Hepatocyte (in vitro differentiated cells): ENCODE data around the gene UVRAG. TPM values are rescaled to one million over a fixed set of nuclear protein-coding genes. Genes with fewer than 3 reads are reported as not detected.

Source experiments
- DNase-seq: peaks from one replicate; pipeline ENCODE4 v3.0.0-alpha.2; 2016; ENCODE audit warnings: low spot score
- H2AFZ ChIP-seq: fragments of 200-600 bp; sonication (generic); 2 replicates; pipeline ENCODE4 v1.6.0; 2016; ENCODE audit warnings: antibody characterized with exemption, mild to moderate bottlenecking
- H3K27ac ChIP-seq: fragments of 200-600 bp; sonication (generic); 2 replicates; pipeline ENCODE4 v1.5.1; 2016; ENCODE audit warnings: mild to moderate bottlenecking
- H3K27me3 ChIP-seq: fragments of 200-600 bp; sonication (generic); 2 replicates; pipeline ENCODE4 v1.6.1; 2016
- H3K36me3 ChIP-seq: fragments of 200-600 bp; sonication (generic); replicated peaks from 2 replicates; pipeline ENCODE4 v1.5.1; 2016; ENCODE audit warnings: low read depth; ENCODE audit not compliant: insufficient read depth
- H3K4me1 ChIP-seq: fragments of 200-600 bp; sonication (generic); 2 replicates; pipeline ENCODE4 v1.5.1; 2016; ENCODE audit warnings: mild to moderate bottlenecking, moderate library complexity; ENCODE audit not compliant: insufficient read depth
- H3K4me2 ChIP-seq: fragments of 200-600 bp; sonication (generic); 2 replicates; pipeline ENCODE4 v1.6.0; 2016
- H3K4me3 ChIP-seq: fragments of 200-600 bp; sonication (generic); 2 replicates; pipeline ENCODE4 v1.5.1; 2016; ENCODE audit warnings: mild to moderate bottlenecking
- H3K79me2 ChIP-seq: fragments of 200-600 bp; sonication (generic); 2 replicates; pipeline ENCODE4 v1.6.0; 2017; ENCODE audit warnings: mild to moderate bottlenecking
- H3K9me2 ChIP-seq: fragments of 200-600 bp; sonication (generic); replicated peaks from 2 replicates; pipeline ENCODE4 v1.6.0; 2017; ENCODE audit warnings: mild to moderate bottlenecking; ENCODE audit not compliant: insufficient read depth
- H3K9me3 ChIP-seq: fragments of 200-600 bp; sonication (generic); 2 replicates; pipeline ENCODE4 v1.5.1; 2016; ENCODE audit warnings: low read depth, mild to moderate bottlenecking
- H4K20me1 ChIP-seq: fragments of 200-600 bp; sonication (generic); 2 replicates; pipeline ENCODE4 v1.6.0; 2016; ENCODE audit warnings: mild to moderate bottlenecking; ENCODE audit not compliant: insufficient read depth, poor library complexity, severe bottlenecking
- CTCF ChIP-seq: fragments of 200-600 bp; sonication (generic); IDR thresholded peaks from 2 replicates; pipeline ENCODE4 v1.5.1; 2016; ENCODE audit warnings: antibody characterized with exemption, mild to moderate bottlenecking; ENCODE audit not compliant: poor library complexity
- EZH2 ChIP-seq: fragments of 200-600 bp; sonication (generic); IDR thresholded peaks from 2 replicates; pipeline ENCODE4 v1.6.1; 2016; ENCODE audit warnings: antibody characterized with exemption, mild to moderate bottlenecking, borderline replicate concordance
- EZH2phosphoT487 ChIP-seq: fragments of 200-600 bp; sonication (generic); IDR thresholded peaks from one replicate; pipeline ENCODE4 v1.6.1; 2018; ENCODE audit warnings: antibody characterized with exemption, mild to moderate bottlenecking, low read depth, moderate library complexity; ENCODE audit not compliant: unreplicated experiment, severe bottlenecking
- WGBS: methylation state at CpG from one replicate; pipeline ENCODE4 v1.1.6; 2016; ENCODE audit warnings: low lambda C conversion rate; ENCODE audit errors: missing lambda C conversion rate; 5-methylcytosine and 5-hydroxymethylcytosine counted together
- polyA plus RNA-seq: library from polyadenylated mRNA; unstranded; fragments of >200 nt; fragmentation: Nextera tagmentation; extraction: Ambion mirVana; gene quantifications from 2 replicates; pipeline ENCODE4 v1.2.1, GENCODE V29; 2016
- total RNA-seq: library from RNA; depleted of rRNA; stranded (reverse); fragments of >200 nt; gene quantifications from 2 replicates; pipeline ENCODE4 v1.2.3, GENCODE V29; 2014

The UVRAG gene
- total and polyA plus RNA-seq, 2 experiments from 2014 or later: 15.3 to 36.5 TPM

- Histone ChIP-seq H4K20me1 (no peaks in the 10 kb centered on the region), H3K27me3 (no peaks in the 10 kb centered on the region), H3K9me3 (no peaks in the 10 kb centered on the region), H3K27ac (no peak overlapping the region), H3K4me3 (no peak overlapping the region), H3K36me3 (no peaks in the 10 kb centered on the region), H3K4me2 (no peak overlapping the region), H3K4me1 (peaks cover 24% of the 10 kb centered on the region), H3K9me2 (no peaks in the 10 kb centered on the region), H2AFZ (no peak overlapping the region), H3K79me2 (no peaks in the 10 kb centered on the region)
- 95% methylated on average over 18 of the region's 50 CpGs for WGBS
- TF ChIP-seq EZH2 (no peak), CTCF (no peak), EZH2phosphoT487 (no peak)
- no peak for DNase-seq
Observed at GRCh38 chr11:76164861-76165751, 350.1 kb downstream of the UVRAG start.

GRCh38 chr11:76166314-76166713, 351.3 kb downstream of the UVRAG start:
- Histone ChIP-seq H3K4me3 (no peak overlapping the region), H3K4me1 (peaks cover 17% of the 10 kb centered on the region), H4K20me1 (no peaks in the 10 kb centered on the region), H3K27ac (no peak overlapping the region), H3K36me3 (no peaks in the 10 kb centered on the region), H3K27me3 (no peaks in the 10 kb centered on the region), H3K9me2 (no peaks in the 10 kb centered on the region), H3K4me2 (no peak overlapping the region), H3K9me3 (no peaks in the 10 kb centered on the region), H3K79me2 (no peaks in the 10 kb centered on the region), H2AFZ (no peak overlapping the region)
- DNase-seq: no peak
- WGBS: 68% methylated on average over 6 of the region's 6 CpGs
- TF ChIP-seq EZH2: no peak
- no peak for TF ChIP-seq EZH2phosphoT487
- no peak for TF ChIP-seq CTCF

- Histone ChIP-seq H3K4me1 (peaks cover 8% of the 10 kb centered on the region), H4K20me1 (no peaks in the 10 kb centered on the region), H3K4me2 (no peak overlapping the region), H3K9me2 (no peaks in the 10 kb centered on the region), H3K27me3 (no peaks in the 10 kb centered on the region), H2AFZ (no peak overlapping the region), H3K36me3 (no peaks in the 10 kb centered on the region), H3K27ac (no peak overlapping the region), H3K4me3 (no peak overlapping the region), H3K79me2 (no peaks in the 10 kb centered on the region), H3K9me3 (no peaks in the 10 kb centered on the region)
- no peak for TF ChIP-seq EZH2phosphoT487
- TF ChIP-seq EZH2: no peak
- TF ChIP-seq CTCF: no peak
- no peak for DNase-seq
- 51% methylated on average over 13 of the region's 13 CpGs for WGBS
Observed at GRCh38 chr11:76167590-76167989, 352.6 kb downstream of the UVRAG start.
